ENCODE measurements around the gene RAVER1. TPM values are rescaled to one million over a fixed set of nuclear protein-coding genes. Genes with fewer than 3 reads are reported as not detected.
A peak's percentile ranks its signal among the peaks of the same experiment; 100 is the strongest.

Gene RAVER1
- total and polyA plus RNA-seq, 9 of the 15 experiments (the other 6 are each of a cell fraction or from before 2014, with no cell fraction given) = 0.06 to 113 (median 7.0) TPM

GRCh38 chr19:10270616-10271394 is 62.5 kb downstream of the RAVER1 start, which contains the start of gene ICAM1 (continued):
- TF ChIP-seq NKRF (IDR thresholded peaks at IDR 0.05; ENCODE audit: borderline replicate concordance) (no peak; the same call in 1 of the 2 replicates), MTA1 (IDR thresholded peaks at IDR 0.05; ENCODE audit: borderline replicate concordance) (no peak), WHSC1 (IDR thresholded peaks at IDR 0.05; ENCODE audit: low read length) (no peak), IFI16 (CRISPR knock-in tag; IDR thresholded peaks at IDR 0.05) (no peak), RBFOX2 (IDR thresholded peaks at IDR 0.05; ENCODE audit: low read depth, low read length) (peak; percentile 90), NR2C2 (CRISPR knock-in tag; IDR thresholded peaks at IDR 0.05) (no peak), NR2C2 (tag; IDR thresholded peaks at IDR 0.05) (peak; percentile 90), FIP1L1 (IDR thresholded peaks at IDR 0.05; ENCODE audit: low read depth, low read length, poor library complexity, severe bottlenecking) (no peak), ILF3 (IDR thresholded peaks at IDR 0.05; ENCODE audit: borderline replicate concordance) (no peak), BCOR (IDR thresholded peaks at IDR 0.05) (peak; percentile 91), CEBPG (CRISPR knock-in tag; IDR thresholded peaks at IDR 0.05) (no peak; the same call in 1 of the 2 replicates), CEBPG (tag; conservative IDR thresholded peaks at IDR 0.05 in 1 of 2, IDR thresholded peaks at IDR 0.05 in 1 of 2) (no peak), NFIC (IDR thresholded peaks at IDR 0.05) (no peak), FOXK1 (CRISPR knock-in tag; IDR thresholded peaks at IDR 0.05; ENCODE audit: borderline replicate concordance) (no peak; the same call in 1 of the 2 replicates), CC2D1A (IDR thresholded peaks at IDR 0.05) (no peak), SMARCE1 (IDR thresholded peaks at IDR 0.05) (no peak; the same call in 1 of the 2 replicates), SP1 (CRISPR knock-in tag; IDR thresholded peaks at IDR 0.05) (no peak), ZNF77 (CRISPR knock-in tag; IDR thresholded peaks at IDR 0.05) (no peak), SRSF7 (optimal IDR thresholded peaks at IDR 0.05; ENCODE audit: low read depth, low read length) (no peak), SNRNP70 (optimal IDR thresholded peaks at IDR 0.05; ENCODE audit: low read depth, low read length) (no peak), HDAC8 (tag; IDR thresholded peaks at IDR 0.05) (no peak)
- TF ChIP-seq, protein P1, sequence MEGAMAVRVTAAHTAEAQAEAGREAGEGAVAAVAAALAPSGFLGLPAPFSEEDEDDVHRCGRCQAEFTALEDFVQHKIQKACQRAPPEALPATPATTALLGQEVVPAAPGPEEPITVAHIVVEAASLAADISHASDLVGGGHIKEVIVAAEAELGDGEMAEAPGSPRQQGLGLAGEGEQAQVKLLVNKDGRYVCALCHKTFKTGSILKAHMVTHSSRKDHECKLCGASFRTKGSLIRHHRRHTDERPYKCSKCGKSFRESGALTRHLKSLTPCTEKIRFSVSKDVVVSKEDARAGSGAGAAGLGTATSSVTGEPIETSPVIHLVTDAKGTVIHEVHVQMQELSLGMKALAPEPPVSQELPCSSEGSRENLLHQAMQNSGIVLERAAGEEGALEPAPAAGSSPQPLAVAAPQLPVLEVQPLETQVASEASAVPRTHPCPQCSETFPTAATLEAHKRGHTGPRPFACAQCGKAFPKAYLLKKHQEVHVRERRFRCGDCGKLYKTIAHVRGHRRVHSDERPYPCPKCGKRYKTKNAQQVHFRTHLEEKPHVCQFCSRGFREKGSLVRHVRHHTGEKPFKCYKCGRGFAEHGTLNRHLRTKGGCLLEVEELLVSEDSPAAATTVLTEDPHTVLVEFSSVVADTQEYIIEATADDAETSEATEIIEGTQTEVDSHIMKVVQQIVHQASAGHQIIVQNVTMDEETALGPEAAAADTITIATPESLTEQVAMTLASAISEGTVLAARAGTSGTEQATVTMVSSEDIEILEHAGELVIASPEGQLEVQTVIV (CRISPR knock-in tag; IDR thresholded peaks at IDR 0.05; ENCODE audit: borderline replicate concordance) = no peak
- TF ChIP-seq, protein P2, sequence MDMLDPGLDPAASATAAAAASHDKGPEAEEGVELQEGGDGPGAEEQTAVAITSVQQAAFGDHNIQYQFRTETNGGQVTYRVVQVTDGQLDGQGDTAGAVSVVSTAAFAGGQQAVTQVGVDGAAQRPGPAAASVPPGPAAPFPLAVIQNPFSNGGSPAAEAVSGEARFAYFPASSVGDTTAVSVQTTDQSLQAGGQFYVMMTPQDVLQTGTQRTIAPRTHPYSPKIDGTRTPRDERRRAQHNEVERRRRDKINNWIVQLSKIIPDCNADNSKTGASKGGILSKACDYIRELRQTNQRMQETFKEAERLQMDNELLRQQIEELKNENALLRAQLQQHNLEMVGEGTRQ (CRISPR knock-in tag; IDR thresholded peaks at IDR 0.05) = peak; percentile 68
- TF ChIP-seq, protein P3, sequence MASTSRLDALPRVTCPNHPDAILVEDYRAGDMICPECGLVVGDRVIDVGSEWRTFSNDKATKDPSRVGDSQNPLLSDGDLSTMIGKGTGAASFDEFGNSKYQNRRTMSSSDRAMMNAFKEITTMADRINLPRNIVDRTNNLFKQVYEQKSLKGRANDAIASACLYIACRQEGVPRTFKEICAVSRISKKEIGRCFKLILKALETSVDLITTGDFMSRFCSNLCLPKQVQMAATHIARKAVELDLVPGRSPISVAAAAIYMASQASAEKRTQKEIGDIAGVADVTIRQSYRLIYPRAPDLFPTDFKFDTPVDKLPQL (IDR thresholded peaks at IDR 0.05; ENCODE audit: extremely low read depth, insufficient read length) = no peak

Data from K562 (cell line).